Measurements from ENCODE around the gene TKT.

TKT gene

DNA sequence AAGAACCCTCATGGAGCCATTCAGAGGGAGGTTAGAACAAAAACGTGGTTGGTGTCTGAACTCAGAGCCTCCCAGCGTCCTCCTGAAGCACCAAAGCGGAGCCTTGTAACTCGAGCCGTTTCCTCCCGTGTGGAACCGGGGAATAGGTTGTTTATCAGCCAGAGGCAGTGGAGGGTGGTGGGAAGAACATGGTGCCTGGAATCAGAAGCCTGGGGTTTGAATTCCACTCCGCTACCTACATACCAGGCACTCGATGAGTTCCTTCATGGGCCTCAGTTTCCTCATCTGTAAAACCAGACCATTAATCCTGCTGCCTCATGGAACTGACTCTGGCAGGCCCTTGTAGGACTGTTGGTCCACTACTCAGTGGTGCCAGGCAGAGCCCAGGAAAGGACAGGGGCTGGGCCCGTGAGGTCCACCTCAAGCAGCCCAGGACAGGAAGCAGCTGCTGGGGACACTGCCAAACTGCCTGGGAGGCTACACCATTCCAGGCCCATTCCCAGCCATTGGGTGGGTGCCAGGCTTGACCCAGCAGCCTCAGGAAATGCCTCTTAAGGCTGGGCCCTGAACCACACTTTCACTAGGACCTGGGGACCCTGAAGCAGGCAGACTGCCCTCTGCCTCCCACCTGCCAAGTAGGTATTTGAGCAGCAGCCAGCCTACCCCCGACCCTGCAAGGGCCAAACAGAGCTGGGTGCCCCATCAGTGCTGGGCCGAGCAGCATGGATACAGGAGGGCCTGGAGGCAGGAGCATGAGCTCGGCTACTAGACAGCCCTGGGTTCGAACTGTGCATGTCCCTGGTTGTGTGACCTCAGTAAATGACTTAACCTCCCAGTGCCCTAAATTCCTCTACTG, 61.4 kb downstream of the TKT start:
- DNase-seq: no peak

GRCh38 chr3:53193466-53194209, 62.2 kb downstream of the TKT start:
- DNase-seq: no peak

- DNase-seq: no peak
Observed at GRCh38 chr3:53192608-53193007, 63.2 kb downstream of the TKT start.

DNA sequence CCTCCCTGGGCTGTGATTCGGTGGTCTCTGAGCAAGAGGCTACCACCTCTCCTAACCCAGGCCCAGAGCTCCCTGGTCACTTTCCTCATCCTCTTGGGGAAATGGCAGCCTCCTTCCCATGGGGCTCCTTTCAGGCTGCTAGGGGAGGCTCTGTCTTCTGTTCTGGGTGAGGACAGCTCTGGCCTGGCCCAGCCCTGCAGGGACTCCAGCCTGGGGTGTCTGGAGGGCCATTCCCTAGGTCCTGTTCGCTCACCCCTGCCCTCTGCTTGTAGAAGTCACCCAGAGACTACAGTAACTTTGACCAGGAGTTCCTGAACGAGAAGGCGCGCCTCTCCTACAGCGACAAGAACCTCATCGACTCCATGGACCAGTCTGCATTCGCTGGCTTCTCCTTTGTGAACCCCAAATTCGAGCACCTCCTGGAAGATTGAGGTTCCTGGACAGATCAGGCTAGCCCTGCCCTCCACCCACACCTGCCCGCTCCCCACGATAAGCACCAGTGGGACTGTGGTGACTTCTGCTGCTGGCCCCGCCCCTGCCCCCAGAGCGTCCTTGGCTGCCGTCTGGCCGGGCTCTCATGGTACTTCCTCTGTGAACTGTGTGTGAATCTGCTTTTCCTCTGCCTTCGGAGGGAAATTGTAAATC, 63.9 kb downstream of the TKT start:
- DNase-seq: no peak

GRCh38 chr3:53190659-53191058, 65.2 kb downstream of the TKT start:
- DNase-seq: no peak

DNA sequence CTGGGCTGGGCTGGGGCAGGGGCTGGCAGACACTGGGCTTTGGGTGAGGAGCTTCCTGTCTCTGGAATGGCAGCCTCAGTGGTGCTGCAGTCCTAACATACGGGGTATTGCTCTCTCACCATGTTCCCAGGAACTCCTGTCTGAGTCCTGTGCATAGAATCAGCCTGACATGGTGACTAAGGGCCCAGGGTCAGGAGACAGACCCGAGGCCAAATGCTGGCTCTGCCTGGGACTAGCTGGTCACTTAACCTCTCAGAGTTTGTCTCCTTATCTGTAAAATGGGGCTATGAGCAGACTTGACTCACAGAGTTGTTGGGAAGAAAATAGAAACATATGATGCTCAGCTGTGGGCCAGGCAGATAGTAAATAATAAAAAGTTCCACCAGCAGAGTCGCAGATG, 66.5 kb downstream of the TKT start:
- DNase-seq: no peak

GRCh38 chr3:53188720-53189119, 67.1 kb downstream of the TKT start:
- DNase-seq: no peak

DNA sequence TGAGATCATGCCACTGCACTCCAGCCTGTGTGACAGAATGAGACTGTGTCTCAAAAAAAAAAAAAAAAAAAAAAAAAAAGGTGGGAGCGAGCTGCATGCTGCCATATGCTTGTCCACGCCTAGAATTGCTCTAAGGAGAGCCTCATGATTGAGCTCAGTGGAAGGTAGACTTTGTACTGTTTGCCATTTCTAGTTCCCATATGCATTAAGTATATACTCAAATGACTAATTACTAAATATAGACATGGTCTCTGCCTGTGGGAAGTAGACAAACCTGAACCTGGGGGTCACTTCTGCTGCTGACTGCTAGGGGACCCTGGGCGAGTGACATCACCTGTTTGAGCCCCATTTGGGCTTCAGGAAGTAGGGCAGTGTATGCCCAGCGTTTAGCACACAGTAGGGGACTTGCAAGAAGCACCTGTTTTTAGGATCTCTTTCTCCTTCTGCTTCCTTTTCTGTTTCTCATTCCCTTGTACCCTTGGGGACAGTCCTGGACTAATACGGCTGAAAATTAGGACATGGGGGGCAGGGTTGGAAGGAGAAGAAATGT, 67.6 kb downstream of the TKT start:
- no peak for DNase-seq

DNA sequence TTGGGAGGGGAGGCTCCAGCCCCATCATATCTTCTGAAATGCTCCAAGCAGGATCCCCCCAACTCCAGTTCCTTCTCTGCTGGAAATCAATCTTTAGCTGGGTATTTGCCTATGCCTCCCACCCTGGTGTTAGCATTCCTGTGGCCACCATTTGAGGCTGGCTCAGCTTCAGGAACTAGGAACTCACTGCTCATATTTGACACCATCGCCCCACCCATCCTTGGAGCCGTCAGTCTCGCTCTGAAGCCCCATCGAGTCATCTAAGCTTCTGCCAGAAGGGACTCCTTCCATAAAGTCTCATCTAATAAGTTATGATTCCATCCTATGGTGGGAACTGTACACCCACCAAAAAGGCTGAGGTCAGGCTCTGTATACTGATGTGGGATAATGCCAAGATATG, 68.4 kb downstream of the TKT start:
- no peak for DNase-seq

DNA sequence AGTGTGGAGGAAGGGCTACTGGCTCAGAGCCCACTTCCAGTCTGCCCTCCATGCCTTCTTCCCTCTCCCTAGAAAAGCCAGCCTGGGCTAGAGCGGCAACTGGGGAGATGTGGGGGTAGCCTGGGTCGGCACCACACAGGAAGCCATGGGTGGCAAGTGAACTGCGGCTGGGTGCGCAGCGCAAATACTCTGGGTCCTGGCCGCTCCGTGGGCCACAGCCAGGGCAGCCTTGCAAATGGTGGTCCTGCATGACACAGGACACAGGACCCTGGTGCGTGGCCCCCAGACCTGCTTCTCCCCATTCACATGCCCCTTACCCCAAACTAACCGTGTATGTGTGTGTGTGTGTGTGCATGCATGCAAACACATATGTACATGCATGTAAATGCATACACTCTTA, 69.1 kb downstream of the TKT start:
- no peak for DNase-seq

DNA sequence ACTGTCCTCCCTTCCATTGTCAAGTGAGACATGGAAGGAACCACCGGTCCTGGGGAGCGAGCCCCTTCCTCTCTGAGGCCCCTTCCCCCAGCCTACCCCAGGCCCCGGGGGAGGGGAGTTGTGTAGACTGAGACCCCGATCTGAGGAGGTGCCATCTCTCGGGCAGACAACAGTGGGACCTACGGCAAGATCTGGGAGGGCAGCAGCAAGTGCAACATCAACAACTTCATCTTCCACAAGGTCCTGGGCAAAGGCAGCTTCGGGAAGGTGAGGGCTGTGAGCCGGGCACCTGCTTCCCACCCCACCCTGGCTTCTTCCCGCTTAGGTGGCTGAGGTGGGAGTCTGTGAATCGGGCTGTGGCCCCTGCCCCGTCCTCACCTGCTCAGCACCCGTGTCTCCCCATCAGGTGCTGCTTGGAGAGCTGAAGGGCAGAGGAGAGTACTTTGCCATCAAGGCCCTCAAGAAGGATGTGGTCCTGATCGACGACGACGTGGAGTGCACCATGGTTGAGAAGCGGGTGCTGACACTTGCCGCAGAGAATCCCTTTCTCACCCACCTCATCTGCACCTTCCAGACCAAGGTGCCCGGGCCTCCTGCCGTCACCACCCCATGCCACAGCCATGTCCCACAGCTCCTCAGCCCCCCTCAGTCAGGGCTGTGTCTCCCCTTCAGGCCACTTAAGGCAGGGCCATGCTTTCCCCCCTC, 69.9 kb downstream of the TKT start:
- DNase-seq: no peak

- no peak for DNase-seq
Observed at GRCh38 chr3:53184701-53185100, 71.1 kb downstream of the TKT start.

- DNase-seq: no peak
Observed at GRCh38 chr3:53183514-53183913, 72.3 kb downstream of the TKT start.

- no peak for DNase-seq
Observed at GRCh38 chr3:53182764-53183355, 73.0 kb downstream of the TKT start.

GRCh38 chr3:53181528-53181927, 74.3 kb downstream of the TKT start:
- no peak for DNase-seq

DNA sequence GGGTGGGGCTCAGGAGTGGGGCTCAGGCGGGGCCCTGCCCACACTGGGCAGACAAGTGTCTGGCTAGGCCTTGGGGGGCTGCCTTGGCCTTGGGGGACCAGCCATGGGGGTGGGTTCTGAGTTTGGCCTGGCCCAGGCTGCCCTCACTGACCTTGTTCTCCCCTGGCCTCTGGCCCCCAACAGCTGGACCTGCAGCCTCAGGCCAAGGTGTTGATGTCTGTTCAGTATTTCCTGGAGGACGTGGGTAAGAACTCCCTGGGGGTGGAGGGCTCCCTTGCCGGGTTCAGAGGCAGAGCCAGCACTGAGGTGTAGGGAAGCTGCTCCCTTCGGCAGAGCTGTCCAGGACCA, 74.8 kb downstream of the TKT start:
- DNase-seq: no peak

DNA sequence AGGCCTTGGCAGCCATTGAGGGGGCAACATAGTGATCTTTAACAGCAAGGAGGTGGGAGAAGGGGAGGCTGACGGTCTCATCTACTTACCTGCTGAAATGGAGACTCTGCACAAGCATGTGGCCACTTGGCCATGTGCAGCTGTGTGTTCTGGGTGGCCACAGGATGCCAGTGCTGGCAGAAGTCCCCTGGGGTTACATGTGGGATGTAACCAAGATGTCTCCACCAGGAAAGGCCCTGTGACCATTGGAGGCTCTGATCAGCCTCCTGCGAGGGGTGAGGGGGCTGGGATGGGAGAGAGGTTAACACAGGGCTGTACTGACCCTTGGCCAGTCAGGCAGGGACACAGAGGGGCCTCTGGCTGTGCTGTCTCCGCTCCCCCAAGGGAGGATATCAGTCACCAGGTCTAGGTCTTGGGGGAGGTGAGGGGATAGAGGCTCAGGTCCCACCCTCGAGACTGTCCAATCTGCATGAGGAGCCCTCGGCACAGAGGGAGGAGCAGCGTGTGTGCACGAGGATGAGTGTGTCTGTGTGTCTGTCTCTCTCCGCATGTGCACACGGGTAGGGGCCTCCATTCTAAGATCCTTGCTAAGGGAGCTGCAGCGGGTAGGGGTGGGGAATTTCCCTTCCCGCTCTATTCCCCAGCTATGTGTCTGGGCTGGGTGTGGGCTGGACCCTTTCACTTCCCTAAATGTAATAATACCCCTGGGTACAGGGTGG, 75.4 kb downstream of the TKT start:
- no peak for DNase-seq

DNA sequence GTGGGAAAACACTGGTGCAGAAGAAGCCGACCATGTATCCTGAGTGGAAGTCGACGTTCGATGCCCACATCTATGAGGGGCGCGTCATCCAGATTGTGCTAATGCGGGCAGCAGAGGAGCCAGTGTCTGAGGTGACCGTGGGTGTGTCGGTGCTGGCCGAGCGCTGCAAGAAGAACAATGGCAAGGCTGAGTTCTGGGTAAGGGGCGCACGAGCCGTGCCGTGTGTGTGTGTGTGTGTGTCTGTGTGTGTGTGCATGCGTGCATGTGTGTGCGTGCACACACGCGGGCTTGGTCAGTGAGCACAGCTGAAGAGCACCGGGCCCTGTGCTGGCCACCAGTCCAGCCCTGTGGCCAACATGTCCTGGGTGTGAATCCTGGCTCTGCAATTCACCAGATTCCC, 76.2 kb downstream of the TKT start:
- DNase-seq: no peak

- DNase-seq: no peak
Observed at GRCh38 chr3:53178246-53178645, 77.6 kb downstream of the TKT start.

GRCh38 chr3:53175613-53176540, 79.9 kb downstream of the TKT start:
- DNase-seq: no peak
